Measurements from ENCODE around the gene SLC9A4. TPM values are rescaled to one million over a fixed set of nuclear protein-coding genes. Genes with fewer than 3 reads are reported as not detected.

SLC9A4 gene
- total RNA-seq, 1 donor from 2014 or later: 0.62 TPM

GRCh38 chr2:102487761-102488462, 14.9 kb downstream of the SLC9A4 start:
- H3K27ac Mint-ChIP-seq: no peak overlapping the region
- no peaks in the 10 kb centered on the region for H3K36me3 Mint-ChIP-seq (ENCODE audit: insufficient read depth)
- no peak for TF ChIP-seq CTCF (IDR thresholded peaks at IDR 0.05; ENCODE audit: unreplicated experiment)
- H3K4me3 Mint-ChIP-seq (ENCODE audit: low read depth): no peak overlapping the region
- H3K9me3 Mint-ChIP-seq (ENCODE audit: low read depth): peaks cover 3% of the 10 kb centered on the region
- no peaks in the 10 kb centered on the region for H3K4me1 Mint-ChIP-seq (ENCODE audit: low read depth)
- DNase-seq (ENCODE audit: low spot score, unreplicated experiment): no peak
- peaks cover 3% of the 10 kb centered on the region for H3K27me3 Mint-ChIP-seq

- Mint-ChIP-seq H3K9me3 (ENCODE audit: low read depth) (peaks cover 6% of the 10 kb centered on the region), H3K27ac (no peak overlapping the region), H3K36me3 (ENCODE audit: insufficient read depth) (no peaks in the 10 kb centered on the region), H3K4me1 (ENCODE audit: low read depth) (no peaks in the 10 kb centered on the region), H3K4me3 (ENCODE audit: low read depth) (no peak overlapping the region), H3K27me3 (peaks cover 3% of the 10 kb centered on the region)
- no peak for DNase-seq (ENCODE audit: low spot score, unreplicated experiment)
- no peak for TF ChIP-seq CTCF (IDR thresholded peaks at IDR 0.05; ENCODE audit: unreplicated experiment)
Observed at GRCh38 chr2:102489646-102490045, 16.6 kb downstream of the SLC9A4 start.

GRCh38 chr2:102492006-102492405, 19.0 kb downstream of the SLC9A4 start:
- H3K9me3 Mint-ChIP-seq (ENCODE audit: low read depth): peaks cover 11% of the 10 kb centered on the region
- DNase-seq (ENCODE audit: low spot score, unreplicated experiment): no peak
- no peaks in the 10 kb centered on the region for H3K36me3 Mint-ChIP-seq (ENCODE audit: insufficient read depth)
- no peaks in the 10 kb centered on the region for H3K27me3 Mint-ChIP-seq
- no peak for TF ChIP-seq CTCF (IDR thresholded peaks at IDR 0.05; ENCODE audit: unreplicated experiment)
- no peaks in the 10 kb centered on the region for H3K4me1 Mint-ChIP-seq (ENCODE audit: low read depth)
- H3K4me3 Mint-ChIP-seq (ENCODE audit: low read depth): no peak overlapping the region
- no peak overlapping the region for H3K27ac Mint-ChIP-seq

DNA sequence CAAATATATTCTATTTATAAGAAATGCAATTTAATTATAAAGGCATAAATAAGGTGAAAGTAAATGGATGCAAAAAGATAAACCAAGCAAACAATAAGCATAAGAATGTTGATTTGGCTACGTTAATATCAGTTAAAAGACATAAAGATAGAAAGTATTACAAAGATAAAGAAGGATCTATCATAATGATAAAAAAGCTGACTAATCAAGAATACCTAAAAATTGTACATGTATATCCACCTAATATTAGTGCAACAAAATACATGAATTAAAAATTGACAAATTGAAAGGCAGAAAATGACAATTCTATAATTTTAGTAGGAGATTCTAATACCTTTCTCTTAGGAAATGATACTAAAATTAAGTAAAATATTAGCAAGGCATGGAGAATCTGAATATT, 21.5 kb downstream of the SLC9A4 start:
- peaks cover 11% of the 10 kb centered on the region for H3K4me1 Mint-ChIP-seq (ENCODE audit: low read depth)
- no peak overlapping the region for H3K4me3 Mint-ChIP-seq (ENCODE audit: low read depth)
- H3K36me3 Mint-ChIP-seq (ENCODE audit: insufficient read depth): no peaks in the 10 kb centered on the region
- H3K27ac Mint-ChIP-seq: no peak overlapping the region
- no peak for TF ChIP-seq CTCF (IDR thresholded peaks at IDR 0.05; ENCODE audit: unreplicated experiment)
- DNase-seq (ENCODE audit: low spot score, unreplicated experiment): no peak
- peaks cover 11% of the 10 kb centered on the region for H3K9me3 Mint-ChIP-seq (ENCODE audit: low read depth)
- H3K27me3 Mint-ChIP-seq: no peaks in the 10 kb centered on the region

DNA sequence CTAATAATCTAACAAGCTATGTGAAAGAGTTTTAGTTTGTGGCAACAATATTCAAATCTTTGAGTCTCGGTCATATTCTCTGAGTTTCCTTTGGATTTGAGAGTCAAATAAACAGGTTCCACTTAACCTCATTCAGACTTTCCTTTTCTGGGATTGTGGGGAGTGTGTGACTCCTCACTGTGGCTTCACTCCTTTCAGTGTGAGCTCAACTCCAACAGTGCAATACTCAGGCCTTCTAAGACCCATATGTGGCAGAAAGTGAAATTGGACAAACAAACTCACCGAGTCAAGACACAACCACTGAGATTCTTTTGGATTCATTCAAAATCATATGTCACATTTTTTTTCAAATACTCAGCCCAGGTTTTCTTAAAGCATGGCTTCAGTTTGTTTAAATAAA, 25.4 kb downstream of the SLC9A4 start:
- no peaks in the 10 kb centered on the region for H3K36me3 Mint-ChIP-seq (ENCODE audit: insufficient read depth)
- no peaks in the 10 kb centered on the region for H3K27me3 Mint-ChIP-seq
- peaks cover 4% of the 10 kb centered on the region for H3K9me3 Mint-ChIP-seq (ENCODE audit: low read depth)

More for the DNA sequence above, 25.4 kb downstream of the SLC9A4 start:
- no peak for TF ChIP-seq CTCF (IDR thresholded peaks at IDR 0.05; ENCODE audit: unreplicated experiment)
- no peak overlapping the region for H3K4me3 Mint-ChIP-seq (ENCODE audit: low read depth)
- H3K4me1 Mint-ChIP-seq (ENCODE audit: low read depth): peaks cover 22% of the 10 kb centered on the region
- no peak overlapping the region for H3K27ac Mint-ChIP-seq
- DNase-seq (ENCODE audit: low spot score, unreplicated experiment): no peak

Measured in progenitor cell of endocrine pancreas (in vitro differentiated cells).